CD4-positive, CD25-positive, alpha-beta regulatory T cell (primary cell): ENCODE results near the gene CUL4B. TPM values are rescaled to one million over a fixed set of nuclear protein-coding genes. Genes with fewer than 3 reads are reported as not detected.
A peak's percentile ranks its signal among the peaks of the same experiment; 100 is the strongest.
"Not testable (repeated sequence)": the region's sequence is repeated elsewhere in the genome, so short reads cannot be mapped to it uniquely, and the experiment has no call there.

Experiments used
- ATAC-seq, 2 donors: fragments of 150-1000 bp; cut with Tn5 transposase; one replicate each; pipeline ENCODE4 v1.10.0; 2021; ENCODE audit warnings: low read depth in 2 of 2, moderate number of reproducible peaks in 2 of 2, moderate library complexity in 1 of 2
- DNase-seq, 3 donors: peaks; one replicate each; pipeline versions ENCODE4 v3.0.0 to v3.0.0-alpha.2; 2012 to 2022; ENCODE audit warnings: mixed read lengths in 1 of 3
- H3K27ac ChIP-seq: one replicate; pipeline ENCODE4 v1.7.0; 2013; ENCODE audit warnings: mild to moderate bottlenecking, low read length; ENCODE audit not compliant: insufficient read depth, poor library complexity, severe bottlenecking
- H3K27me3 ChIP-seq: one replicate; pipeline ENCODE4 v1.7.0; 2013; ENCODE audit warnings: low read length; ENCODE audit not compliant: control insufficient read depth, insufficient read depth
- H3K36me3 ChIP-seq: one replicate; pipeline ENCODE4 v1.7.0; 2013; ENCODE audit warnings: mild to moderate bottlenecking, low read length, moderate library complexity; ENCODE audit not compliant: control insufficient read depth, insufficient read depth
- H3K4me1 ChIP-seq: 2 replicates; pipeline ENCODE4 v1.7.0; 2013; ENCODE audit warnings: mild to moderate bottlenecking, low read length; ENCODE audit not compliant: insufficient read depth, control insufficient read depth, poor library complexity, severe bottlenecking
- H3K4me3 ChIP-seq: one replicate; pipeline ENCODE4 v1.7.0; 2013; ENCODE audit warnings: low read depth, mild to moderate bottlenecking, low read length, moderate library complexity
- H3K9me3 ChIP-seq, 2 experiments: 1 replicate in 1 of 2; 2 replicates in 1 of 2; pipeline ENCODE4 v1.7.0; 2013; ENCODE audit warnings: low read length in 2 of 2, mild to moderate bottlenecking in 1 of 2, moderate library complexity in 1 of 2; ENCODE audit not compliant: control insufficient read depth in 2 of 2
- H3K27ac Mint-ChIP-seq, 3 donors: one replicate each; pipeline ENCODE4 v1.8.0; 2020 to 2022; ENCODE audit warnings: mild to moderate bottlenecking in 3 of 3, mixed read lengths in 3 of 3, moderate library complexity in 2 of 3
- H3K27me3 Mint-ChIP-seq: one replicate; pipeline ENCODE4 v1.8.0; 2022; ENCODE audit warnings: mild to moderate bottlenecking, mixed read lengths
- H3K36me3 Mint-ChIP-seq: one replicate; pipeline ENCODE4 v1.8.0; 2020; ENCODE audit warnings: mixed read lengths
- H3K4me1 Mint-ChIP-seq, 4 donors: one replicate each; pipeline ENCODE4 v1.8.0; 2020 to 2022; ENCODE audit warnings: mixed read lengths in 4 of 4, mild to moderate bottlenecking in 1 of 4
- H3K4me3 Mint-ChIP-seq, 4 donors: one replicate each; pipeline ENCODE4 v1.8.0; 2020 to 2022; ENCODE audit warnings: mild to moderate bottlenecking in 4 of 4, mixed read lengths in 4 of 4, moderate library complexity in 3 of 4
- H3K9me3 Mint-ChIP-seq, 7 donors: one replicate each; pipeline ENCODE4 v1.8.0; 2020 to 2022; ENCODE audit warnings: mixed read lengths in 7 of 7, mild to moderate bottlenecking in 3 of 7, moderate library complexity in 2 of 7
- polyA plus RNA-seq, 4 donors: library from polyadenylated mRNA; unstranded; fragments of 300-500 nt; fragmentation: Illumina TruSeq; gene quantifications; one replicate each; pipeline ENCODE4 v1.2.3, GENCODE V29; 2021
- total RNA-seq: library from RNA; stranded (reverse); gene quantifications from one replicate; pipeline ENCODE4 v1.2.3, GENCODE V29; 2022

The CUL4B gene
- 39.4 TPM for total RNA-seq
- polyA plus RNA-seq = 10 to 100 TPM; 25.7 to 32.7 (median 29.1) TPM

GRCh38 chrX:120560842-120561633, at the start of gene CUL4B:
Gene CUL4B, minus strand, starts transcription at chrX:120560962. Its CDS starts 324 bp downstream, at chrX:120560638.
- Mint-ChIP-seq H3K4me1 (peaks cover 3 to 33% (median 18%) of the 10 kb centered on the region in 4 donors), H3K9me3 (peaks cover 0 to 1% (median 0%) of the 10 kb centered on the region in 7 donors), H3K27me3 (no peaks in the 10 kb centered on the region), H3K36me3 (no peaks in the 10 kb centered on the region), H3K27ac (peak within 1 kb of the TSS; percentile 96 to 98 (median 97)), H3K4me3 (peak within 1 kb of the TSS; percentile 89 to 97 (median 96))
- H3K4me3 ChIP-seq = peak within 1 kb of the TSS; percentile 82
- ATAC-seq (peak; percentile 87 to 91), DNase-seq (peak; percentile 90 to 95 (median 90))
- H3K27me3 ChIP-seq = no peaks in the 10 kb centered on the region
- no peaks in the 10 kb centered on the region for H3K36me3 ChIP-seq
- peaks cover 6% of the 10 kb centered on the region for H3K4me1 ChIP-seq
- H3K9me3 ChIP-seq = no peaks in the 10 kb centered on the region
- peak within 1 kb of the TSS; percentile 96 for H3K27ac ChIP-seq

DNA sequence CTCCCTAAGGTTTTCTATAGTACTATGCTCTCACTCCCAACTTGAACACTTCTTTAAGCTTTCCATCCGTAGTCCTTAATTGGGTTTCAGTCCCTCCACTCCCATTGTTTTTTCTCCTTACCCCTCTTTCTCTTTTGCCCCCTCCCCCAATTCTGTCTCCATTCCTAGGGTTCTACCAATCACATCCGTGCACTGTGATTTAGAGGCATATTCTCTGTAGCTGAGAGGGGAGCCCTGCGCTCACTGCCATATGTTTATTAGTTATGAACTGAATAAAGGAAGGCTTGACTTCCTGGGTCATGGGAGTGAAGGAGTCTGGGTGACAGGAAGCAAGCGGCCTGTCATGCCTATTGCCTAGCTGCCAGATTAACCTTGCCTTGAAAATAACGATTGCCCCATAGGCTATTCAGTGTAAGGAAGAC, 43.6 kb upstream of the CUL4B start:
- H3K36me3 ChIP-seq = peaks cover 13% of the 10 kb centered on the region
- H3K27me3 ChIP-seq = no peaks in the 10 kb centered on the region
- H3K4me1 ChIP-seq = peaks cover 4% of the 10 kb centered on the region
- DNase-seq = peak; percentile 6 to 68 (median 41)
- Mint-ChIP-seq H3K36me3 (no peaks in the 10 kb centered on the region), H3K27me3 (no peaks in the 10 kb centered on the region), H3K4me3 (peak overlapping the region; percentile 92 to 100 (median 96)), H3K27ac (peak overlapping the region; percentile 92 to 99 (median 97)), H3K9me3 (peaks cover 0 to 4% (median 0%) of the 10 kb centered on the region in 7 donors), H3K4me1 (peaks cover 2 to 15% (median 8%) of the 10 kb centered on the region in 4 donors)
- ATAC-seq = peak; percentile 62 to 66
- H3K27ac ChIP-seq = peak overlapping the region; percentile 88
- no peaks in the 10 kb centered on the region for H3K9me3 ChIP-seq
- H3K4me3 ChIP-seq = peak overlapping the region; percentile 92

GRCh38 chrX:120603707-120604360, 43.1 kb upstream of the CUL4B start, which contains the start of gene MCTS1:
Gene MCTS1, plus strand, starts transcription at chrX:120604101. Its CDS starts 136 bp downstream, at chrX:120604237.
- H3K27me3 Mint-ChIP-seq = no peaks in the 10 kb centered on the region
- H3K4me3 Mint-ChIP-seq = peak within 1 kb of the TSS; percentile 92 to 100 (median 96)
- H3K9me3 ChIP-seq = no peaks in the 10 kb centered on the region
- peak; percentile 92 to 95 for ATAC-seq
- peak within 1 kb of the TSS; percentile 92 to 99 (median 97) for H3K27ac Mint-ChIP-seq
- H3K9me3 Mint-ChIP-seq = peaks cover 0 to 4% (median 0%) of the 10 kb centered on the region in 7 donors
- H3K36me3 ChIP-seq = peaks cover 13% of the 10 kb centered on the region
- peak; percentile 73 to 95 (median 84) for DNase-seq
- peaks cover 2 to 15% (median 8%) of the 10 kb centered on the region in 4 donors for H3K4me1 Mint-ChIP-seq
- H3K27me3 ChIP-seq = no peaks in the 10 kb centered on the region
- H3K27ac ChIP-seq = peak within 1 kb of the TSS; percentile 88
- H3K4me3 ChIP-seq = peak within 1 kb of the TSS; percentile 92
- no peaks in the 10 kb centered on the region for H3K36me3 Mint-ChIP-seq
- peaks cover 4% of the 10 kb centered on the region for H3K4me1 ChIP-seq

DNA sequence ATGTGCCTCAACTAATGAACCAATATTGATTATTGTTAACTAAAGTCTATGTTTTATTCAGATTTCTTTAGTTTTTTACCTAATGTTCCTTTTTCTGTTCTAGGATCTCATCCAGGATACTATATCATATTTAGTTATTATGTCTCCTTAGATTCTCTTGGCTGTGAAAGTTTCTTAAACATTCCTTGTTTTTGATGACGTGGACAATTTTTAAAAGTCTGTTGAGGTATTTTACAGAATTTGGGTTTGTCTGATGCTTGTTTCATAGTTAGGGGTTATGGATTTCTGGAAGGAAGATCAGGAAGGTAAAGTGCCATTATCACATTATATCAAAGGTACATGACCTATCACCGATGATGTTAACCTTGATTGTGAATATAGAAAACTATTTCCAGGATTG, 24.9 kb upstream of the CUL4B start:
- Mint-ChIP-seq H3K9me3 (peaks cover 0 to 3% (median 0%) of the 10 kb centered on the region in 7 donors), H3K27ac (no peak overlapping the region), H3K4me1 (no peaks in the 10 kb centered on the region), H3K27me3 (peaks cover 5% of the 10 kb centered on the region), H3K4me3 (no peak overlapping the region), H3K36me3 (no peaks in the 10 kb centered on the region)
- no peak overlapping the region for H3K27ac ChIP-seq
- no peak overlapping the region for H3K4me3 ChIP-seq
- no peaks in the 10 kb centered on the region for H3K9me3 ChIP-seq
- H3K27me3 ChIP-seq = peaks cover 2% of the 10 kb centered on the region
- ATAC-seq (no peak), DNase-seq (no peak)
- no peaks in the 10 kb centered on the region for H3K36me3 ChIP-seq
- no peaks in the 10 kb centered on the region for H3K4me1 ChIP-seq

DNA sequence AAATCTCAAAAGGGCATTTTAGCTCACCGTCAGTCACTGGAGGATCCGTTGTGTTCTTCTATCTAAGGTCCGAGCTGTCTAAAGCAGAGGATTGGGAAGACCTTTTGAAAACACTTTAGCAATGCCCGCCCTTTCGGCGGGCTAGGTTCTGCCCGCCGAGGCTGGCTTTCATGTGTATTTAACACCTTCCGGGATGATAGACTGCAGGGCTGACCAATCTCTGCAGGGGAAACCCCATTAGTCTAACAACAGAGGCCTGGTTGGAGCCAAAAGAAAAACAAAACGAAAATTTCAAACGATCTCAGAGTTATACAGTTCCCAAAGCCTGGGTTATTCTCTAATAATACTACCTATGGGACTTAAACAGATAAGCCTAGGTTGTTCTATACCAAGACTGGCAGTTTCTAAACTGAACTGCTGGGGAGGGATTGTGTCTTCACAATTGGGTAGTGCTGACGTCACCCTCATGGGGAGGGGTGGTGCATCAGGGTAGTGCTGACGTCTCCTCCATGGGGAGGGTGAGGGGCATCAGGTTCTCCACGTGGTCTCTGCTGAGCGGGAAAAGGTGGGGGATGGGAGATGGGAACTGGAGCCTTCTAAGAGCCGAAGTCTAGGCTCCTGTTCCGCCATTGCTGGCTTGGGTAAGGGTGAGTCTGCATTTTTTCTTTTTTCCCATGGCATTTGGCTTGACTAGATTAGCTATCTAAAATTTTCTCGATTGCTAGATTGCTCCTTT, 14.8 kb upstream of the CUL4B start:
- Mint-ChIP-seq H3K27ac (peak overlapping the region in 1 of 3 donors; percentile 56), H3K9me3 (peaks cover 0 to 4% (median 0%) of the 10 kb centered on the region in 7 donors), H3K36me3 (no peaks in the 10 kb centered on the region), H3K4me3 (no peak overlapping the region), H3K27me3 (no peaks in the 10 kb centered on the region), H3K4me1 (peaks cover 0 to 12% (median 3%) of the 10 kb centered on the region in 4 donors)
- no peak for ATAC-seq
- Histone ChIP-seq H3K4me3 (no peak overlapping the region), H3K27ac (no peak overlapping the region), H3K9me3 (no peaks in the 10 kb centered on the region), H3K4me1 (peaks cover 5% of the 10 kb centered on the region), H3K36me3 (no peaks in the 10 kb centered on the region), H3K27me3 (no peaks in the 10 kb centered on the region)
- no peak for DNase-seq

DNA sequence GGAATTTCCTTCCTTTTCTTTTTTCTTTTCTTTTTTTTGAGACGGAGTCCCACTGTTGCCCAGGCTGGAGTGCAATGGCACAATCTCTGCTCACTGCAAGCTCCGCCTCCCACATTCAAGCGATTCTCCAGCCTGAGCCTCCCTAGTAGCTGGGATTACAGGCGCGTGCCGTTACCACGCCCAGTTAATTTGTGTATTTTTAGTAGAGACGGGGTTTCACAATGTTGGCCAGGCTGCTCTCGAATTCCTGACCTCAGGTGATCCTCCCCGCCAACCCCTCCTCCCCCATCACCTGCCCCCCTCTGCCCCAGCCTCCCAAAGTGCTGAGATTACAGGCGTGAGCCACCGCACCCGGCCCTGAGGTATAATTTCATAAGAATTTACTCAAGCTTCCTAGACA, 13.0 kb upstream of the CUL4B start:
- DNase-seq, H3K27me3 Mint-ChIP-seq, H3K9me3 ChIP-seq, H3K9me3 Mint-ChIP-seq, ATAC-seq, H3K27ac ChIP-seq, H3K4me1 ChIP-seq, H3K4me3 Mint-ChIP-seq, H3K36me3 ChIP-seq, H3K4me3 ChIP-seq, H3K27ac Mint-ChIP-seq, H3K36me3 Mint-ChIP-seq, H3K27me3 ChIP-seq: not testable (repeated sequence)
- H3K4me1 Mint-ChIP-seq = peaks cover 0 to 12% (median 3%) of the 10 kb centered on the region in 4 donors

DNA sequence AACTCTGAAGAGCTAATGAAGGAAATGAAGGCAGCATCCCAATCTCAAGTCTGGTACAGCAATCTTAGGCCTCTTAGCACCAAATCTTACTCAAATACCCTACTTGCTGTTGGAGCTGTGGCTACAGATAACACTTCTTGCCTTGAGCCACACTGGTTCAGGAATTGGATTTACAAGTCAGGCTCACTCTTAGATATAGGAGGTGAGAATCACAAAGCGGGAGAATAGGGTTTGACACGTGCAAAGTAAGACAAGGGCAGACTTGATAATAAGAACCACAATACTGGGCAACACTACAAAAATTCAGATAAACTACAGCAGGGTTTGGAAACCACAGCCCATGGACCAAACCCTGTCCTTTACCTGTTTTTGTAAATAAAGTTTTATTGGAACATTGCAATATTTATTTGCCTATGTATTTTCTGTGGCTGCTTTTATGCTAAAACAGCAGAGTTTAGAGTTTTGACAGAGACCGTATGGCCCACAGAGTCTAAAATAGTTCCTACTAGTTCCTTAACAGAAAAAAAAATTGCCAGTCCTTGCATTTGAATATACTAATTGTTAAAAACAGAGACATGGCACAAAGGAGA, 9.3 kb upstream of the CUL4B start:
- DNase-seq = no peak
- H3K36me3 Mint-ChIP-seq = no peaks in the 10 kb centered on the region
- no peak overlapping the region for H3K4me3 Mint-ChIP-seq
- H3K27me3 Mint-ChIP-seq = no peaks in the 10 kb centered on the region
- no peak overlapping the region for H3K4me3 ChIP-seq
- peaks cover 0 to 12% (median 3%) of the 10 kb centered on the region in 4 donors for H3K4me1 Mint-ChIP-seq
- H3K4me1 ChIP-seq = peaks cover 5% of the 10 kb centered on the region
- no peak for ATAC-seq
- peaks cover 0 to 4% (median 0%) of the 10 kb centered on the region in 7 donors for H3K9me3 Mint-ChIP-seq
- no peak overlapping the region for H3K27ac Mint-ChIP-seq
- H3K36me3 ChIP-seq = no peaks in the 10 kb centered on the region
- H3K27me3 ChIP-seq = no peaks in the 10 kb centered on the region
- no peak overlapping the region for H3K27ac ChIP-seq
- H3K9me3 ChIP-seq = no peaks in the 10 kb centered on the region
